ENCODE results near the gene ZNF598.

ZNF598 gene

DNA sequence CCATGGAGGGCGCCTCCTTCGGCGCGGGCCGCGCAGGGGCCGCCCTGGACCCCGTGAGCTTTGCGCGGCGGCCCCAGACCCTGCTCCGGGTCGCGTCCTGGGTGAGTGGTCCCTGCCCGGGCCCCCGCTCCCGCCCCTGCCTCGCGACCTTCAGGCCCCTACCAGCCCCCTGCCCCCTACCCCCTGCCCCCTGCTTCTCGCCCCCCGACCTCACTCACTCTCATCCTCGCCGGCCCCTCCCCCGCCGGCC, 19.6 kb downstream of the ZNF598 start:
- no peak for ATAC-seq

GRCh38 chr16:1989209-1990100, 20.2 kb downstream of the ZNF598 start, which contains the start of gene SYNGR3:
Gene SYNGR3, plus strand, starts transcription at chr16:1989970. Its CDS starts 133 bp downstream, at chr16:1990103.
- no peak for ATAC-seq

DNA sequence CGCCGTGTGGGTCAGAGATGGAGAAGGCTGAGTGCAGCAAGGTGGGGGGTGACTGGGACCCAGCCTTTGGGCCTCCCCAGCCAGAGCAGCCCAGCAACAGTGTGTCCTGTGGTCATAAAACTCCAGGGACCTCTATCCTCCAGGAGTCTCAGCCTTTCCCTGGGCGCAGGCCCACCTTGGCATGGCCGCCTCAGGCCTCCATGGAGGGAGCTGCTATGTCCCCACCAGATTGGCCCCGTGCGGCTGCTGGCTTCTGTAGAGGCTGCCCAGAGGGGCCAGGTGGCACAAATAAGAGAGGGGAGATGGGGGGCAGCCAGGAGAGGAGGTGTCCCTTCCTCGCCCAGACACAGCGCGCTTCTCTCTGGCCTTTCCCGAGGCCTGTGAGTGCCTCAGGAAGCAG, 22.4 kb downstream of the ZNF598 start:
- ATAC-seq = no peak

GRCh38 chr16:1985466-1986150, 24.0 kb downstream of the ZNF598 start:
- ATAC-seq = no peak

DNA sequence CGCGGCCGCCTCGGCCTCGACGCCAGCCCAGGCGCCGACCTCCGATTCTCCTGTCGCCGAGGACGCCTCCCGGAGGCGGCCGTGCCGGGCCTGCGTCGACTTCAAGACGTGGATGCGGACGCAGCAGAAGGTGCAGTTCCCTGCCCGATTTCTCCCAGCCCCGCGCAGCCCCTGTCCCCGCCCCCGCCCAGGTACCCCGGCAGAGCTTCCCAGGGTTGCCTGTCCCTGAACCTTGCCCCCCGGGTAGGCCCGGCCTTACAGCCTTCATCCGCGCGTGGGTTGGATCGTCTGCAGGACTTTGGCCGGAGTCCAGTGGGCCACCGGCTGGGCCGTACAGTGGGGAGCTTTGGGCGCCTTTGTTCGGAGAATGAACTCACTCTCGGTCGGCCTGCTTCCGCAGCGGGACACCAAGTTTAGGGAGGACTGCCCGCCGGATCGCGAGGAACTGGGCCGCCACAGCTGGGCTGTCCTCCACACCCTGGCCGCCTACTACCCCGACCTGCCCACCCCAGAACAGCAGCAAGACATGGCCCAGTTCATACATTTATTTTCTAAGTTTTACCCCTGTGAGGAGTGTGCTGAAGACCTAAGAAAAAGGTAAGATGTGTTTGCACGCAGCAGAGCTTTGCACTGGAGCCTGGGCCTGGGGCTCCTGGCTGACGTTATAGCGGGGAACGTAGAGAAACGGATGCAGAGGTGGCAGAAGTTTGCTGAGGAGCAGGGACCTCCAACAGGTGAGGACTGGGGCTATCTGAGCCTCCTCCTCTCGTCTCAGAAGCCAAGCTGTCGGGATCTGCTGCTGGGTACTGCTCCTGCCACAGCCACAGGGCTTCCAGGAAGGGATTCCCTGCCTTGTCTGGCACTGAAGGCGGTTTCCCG, 25.0 kb downstream of the ZNF598 start:
- peak; percentile 14 to 16 for ATAC-seq

DNA sequence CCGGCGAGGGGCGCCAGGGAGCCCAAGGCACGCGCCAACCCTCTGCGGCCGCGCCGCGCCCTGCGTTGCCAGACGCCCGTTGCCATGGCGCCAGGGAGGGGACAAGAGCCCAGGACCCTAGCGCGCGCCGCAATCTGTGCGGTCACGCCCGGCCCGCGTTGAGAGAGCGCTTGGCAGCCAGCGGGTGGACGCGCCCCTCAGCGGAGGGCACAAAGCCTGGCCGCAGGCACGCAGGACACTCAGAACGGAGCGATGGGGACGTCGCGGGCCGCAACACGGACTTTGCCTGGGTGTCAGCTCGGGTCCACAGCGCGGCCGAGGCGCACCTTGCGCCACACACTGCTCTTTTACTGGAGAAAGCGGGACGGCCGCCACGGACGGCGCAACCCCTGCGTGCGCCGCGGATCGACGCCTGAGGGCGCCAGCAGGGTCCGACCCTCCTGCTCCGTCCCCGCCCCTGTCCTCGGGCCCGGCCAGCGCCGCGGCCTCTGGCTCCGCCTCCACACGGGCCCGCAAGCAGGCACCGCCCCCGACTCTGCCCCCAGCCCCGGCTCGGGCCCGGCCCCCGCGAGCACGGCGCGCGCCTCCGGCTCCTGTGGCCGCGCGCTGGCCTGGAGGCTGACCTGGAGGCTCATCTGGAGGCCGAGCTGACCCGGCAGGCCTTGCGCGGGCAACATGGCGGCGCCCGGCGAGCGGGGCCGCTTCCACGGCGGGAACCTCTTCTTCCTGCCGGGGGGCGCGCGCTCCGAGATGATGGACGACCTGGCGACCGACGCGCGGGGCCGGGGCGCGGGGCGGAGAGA, 25.9 kb downstream of the ZNF598 start, which contains the start of gene GFER:
TSS of gene GFER (plus strand) at position 650 of the 803 bp plus-strand sequence. CDS start at position 676, 26 bp downstream.
- ATAC-seq = peak; percentile 75 to 79

- ATAC-seq = no peak
These were observed 26.6 kb downstream of the ZNF598 start for GRCh38 chr16:1982991-1983543.

- no peak for ATAC-seq
These were observed 27.6 kb downstream of the ZNF598 start for GRCh38 chr16:1982013-1982433.

DNA sequence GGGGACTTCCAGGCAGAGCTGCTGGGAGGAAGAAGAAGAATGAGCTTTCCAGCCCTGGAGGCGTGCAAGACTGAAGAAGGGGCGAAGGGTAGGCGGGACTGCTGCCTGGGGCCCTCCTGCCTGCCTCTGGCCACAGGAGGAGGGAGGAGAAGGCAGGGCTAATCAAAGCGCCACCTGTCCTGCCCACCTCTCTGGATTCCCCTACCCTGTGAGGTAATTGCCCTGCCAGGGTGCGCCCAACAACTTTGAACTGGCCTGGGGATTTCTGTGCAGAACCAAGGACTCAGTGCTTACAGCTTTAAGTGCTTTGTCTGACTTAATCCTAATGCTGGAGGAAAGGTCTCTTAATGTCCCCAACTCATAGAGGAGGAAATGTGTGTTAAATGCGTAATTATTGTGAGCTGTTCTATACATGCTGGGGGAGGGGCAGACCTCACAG, 28.2 kb downstream of the ZNF598 start, which contains the start of gene NOXO1:
TSS of gene NOXO1 (minus strand) at position 72 of the 439 bp plus-strand sequence. CDS start 290 bp downstream, outside the sequence.
- ATAC-seq = no peak

GRCh38 chr16:1980770-1981087, 28.9 kb downstream of the ZNF598 start:
- no peak for ATAC-seq

DNA sequence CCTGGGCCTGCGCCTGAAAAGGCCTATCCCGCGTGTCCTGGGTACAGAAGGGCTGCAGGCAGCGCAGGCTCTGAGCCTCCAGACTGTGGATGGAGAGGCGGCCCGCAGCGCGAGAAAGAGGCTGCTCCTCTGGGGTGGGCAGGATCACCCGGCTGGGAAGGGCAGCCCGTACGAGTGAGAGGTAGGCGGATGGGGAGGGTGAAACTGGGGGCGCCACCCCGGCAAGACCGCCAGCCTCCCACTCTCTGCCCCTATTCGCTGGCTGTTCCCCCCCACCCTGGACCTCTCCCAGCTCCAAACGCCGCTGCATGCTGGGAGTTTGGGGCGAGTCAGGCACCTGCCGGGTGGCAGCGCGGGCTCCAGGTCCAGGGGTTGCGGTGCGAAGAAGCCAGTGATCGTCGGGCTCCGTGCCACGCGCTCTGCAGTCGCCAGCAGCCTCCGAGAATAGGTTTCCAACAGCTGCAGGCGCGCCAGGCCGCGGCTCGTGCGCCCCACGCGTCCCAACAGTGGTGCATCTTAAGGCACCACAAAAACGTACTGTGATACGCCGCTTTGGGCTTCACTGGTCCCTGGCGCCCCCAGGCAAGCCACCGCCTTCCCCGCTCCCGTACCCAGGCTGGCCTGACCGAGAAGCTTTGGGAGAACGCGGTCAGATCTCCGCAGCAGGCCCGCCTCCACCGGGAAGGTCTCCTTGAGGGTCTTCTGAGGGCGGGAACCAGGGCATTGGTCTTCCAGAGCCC, 29.4 kb downstream of the ZNF598 start:
- no peak for ATAC-seq

- no peak for ATAC-seq
These were observed 30.2 kb downstream of the ZNF598 start for GRCh38 chr16:1979271-1980029.

DNA sequence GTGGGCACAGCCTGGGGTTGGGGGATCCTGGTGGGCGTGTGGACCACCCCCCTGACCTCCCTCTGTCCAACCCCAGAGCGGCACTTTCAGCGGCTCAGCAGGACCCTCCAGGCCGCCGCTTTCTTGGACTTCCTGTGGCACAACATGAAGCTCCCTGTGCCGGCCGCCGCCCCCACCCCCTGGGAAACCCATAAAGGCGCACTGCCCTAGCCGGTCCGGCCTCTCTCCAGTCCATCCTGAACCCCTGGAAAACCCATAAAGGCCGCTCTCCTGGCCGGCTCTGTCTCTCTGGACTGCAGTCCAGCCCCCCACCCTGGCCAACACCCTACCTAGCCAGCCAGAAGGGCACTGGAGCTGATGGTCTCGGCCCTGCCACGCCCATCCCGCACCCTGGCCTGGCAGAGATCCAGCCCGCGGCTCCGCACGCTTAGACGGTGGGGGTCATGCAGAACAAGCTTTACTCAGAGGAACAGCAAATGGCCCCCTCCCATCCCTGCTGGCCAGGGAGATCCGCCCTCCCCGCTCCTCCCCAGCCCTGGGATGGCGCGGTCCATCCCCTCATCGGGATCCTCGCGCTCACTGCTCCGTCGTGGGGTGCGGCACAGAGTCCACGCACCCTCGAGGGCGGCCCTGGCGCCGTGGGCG, 31.0 kb downstream of the ZNF598 start:
- no peak for ATAC-seq

DNA sequence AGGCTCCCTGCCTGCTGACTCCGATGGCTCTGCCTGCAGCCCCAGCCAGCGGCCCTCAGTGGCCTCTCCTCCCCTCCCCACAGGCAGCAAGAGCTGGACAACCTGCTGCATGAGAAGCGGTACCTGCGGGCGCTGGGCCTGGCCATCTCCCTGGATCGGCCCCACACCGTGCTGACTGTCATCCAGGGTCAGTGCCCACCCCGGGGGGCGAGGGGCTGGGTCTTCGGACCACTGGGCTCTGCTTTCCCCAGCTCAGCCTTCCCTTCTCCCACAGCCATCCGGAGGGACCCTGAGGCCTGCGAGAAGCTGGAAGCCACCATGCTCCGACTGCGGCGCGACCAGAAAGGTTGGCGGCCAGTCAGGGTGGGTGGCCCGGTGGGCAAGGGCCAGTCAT, 31.7 kb downstream of the ZNF598 start:
- no peak for ATAC-seq

DNA sequence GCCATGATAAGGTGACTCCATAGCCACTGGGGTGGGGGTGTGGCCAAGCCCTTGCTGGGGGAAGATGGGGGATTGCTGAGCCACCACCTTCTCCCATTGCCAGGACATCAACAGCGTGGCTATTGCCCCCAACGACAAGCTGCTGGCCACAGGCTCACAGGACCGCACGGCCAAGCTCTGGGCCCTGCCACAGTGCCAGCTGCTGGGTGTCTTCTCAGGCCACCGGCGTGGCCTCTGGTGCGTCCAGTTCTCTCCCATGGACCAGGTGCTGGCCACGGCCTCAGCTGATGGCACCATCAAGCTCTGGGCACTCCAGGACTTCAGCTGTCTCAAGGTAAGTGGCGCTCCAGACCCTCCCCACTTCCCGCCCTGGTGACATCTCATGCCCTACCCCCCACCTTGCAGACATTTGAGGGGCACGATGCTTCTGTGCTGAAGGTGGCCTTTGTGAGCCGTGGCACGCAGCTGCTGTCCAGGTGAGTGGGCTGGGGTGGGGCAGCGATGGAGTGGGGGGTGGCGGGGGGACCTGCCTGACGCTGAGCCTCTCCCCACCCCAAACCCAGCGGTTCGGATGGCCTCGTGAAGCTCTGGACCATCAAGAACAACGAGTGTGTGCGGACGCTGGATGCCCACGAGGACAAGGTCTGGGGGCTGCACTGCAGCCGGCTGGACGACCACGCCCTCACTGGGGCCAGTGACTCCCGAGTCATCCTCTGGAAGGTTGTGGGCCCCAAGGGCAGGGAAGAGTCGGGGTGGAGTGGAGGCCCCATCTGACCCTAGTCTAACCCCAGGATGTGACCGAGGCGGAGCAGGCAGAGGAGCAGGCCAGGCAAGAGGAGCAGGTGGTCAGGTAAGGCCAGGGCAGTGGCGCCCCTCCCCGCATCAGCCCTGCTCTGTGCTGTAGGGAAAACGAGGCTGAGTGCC, 32.4 kb downstream of the ZNF598 start:
- no peak for ATAC-seq

GRCh38 chr16:1976216-1976520, 33.5 kb downstream of the ZNF598 start:
- ATAC-seq = no peak

DNA sequence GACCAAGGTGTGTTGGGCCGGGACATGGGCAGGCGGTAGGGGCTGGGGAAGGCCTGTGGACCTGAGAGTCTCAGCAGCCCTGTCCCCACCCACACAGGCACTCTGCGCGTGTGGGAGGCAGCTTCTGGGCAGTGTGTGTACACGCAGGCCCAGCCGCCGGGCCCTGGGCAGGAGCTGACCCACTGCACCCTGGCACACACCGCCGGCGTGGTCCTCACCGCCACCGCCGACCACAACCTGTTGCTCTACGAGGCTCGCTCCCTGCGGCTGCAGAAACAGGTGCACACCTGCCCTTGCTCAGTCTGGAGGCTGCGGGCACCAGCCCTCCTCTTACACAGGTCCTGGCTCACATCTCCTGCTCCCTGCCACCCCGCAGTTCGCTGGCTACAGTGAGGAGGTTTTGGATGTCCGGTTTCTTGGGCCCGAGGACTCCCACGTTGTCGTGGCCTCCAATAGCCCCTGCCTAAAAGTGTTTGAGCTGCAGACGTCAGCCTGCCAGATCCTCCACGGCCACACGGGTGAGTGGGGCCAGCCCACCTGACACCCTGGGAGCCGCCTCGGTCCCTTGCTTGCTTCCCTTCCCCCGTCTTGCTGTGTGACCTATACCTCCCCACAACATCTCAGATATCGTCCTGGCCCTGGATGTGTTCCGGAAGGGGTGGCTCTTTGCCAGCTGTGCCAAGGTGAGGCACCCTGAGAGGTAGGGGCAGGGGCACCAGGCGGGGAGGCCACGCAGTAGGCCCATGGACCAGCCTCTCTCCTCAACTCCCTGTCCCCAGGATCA, 34.0 kb downstream of the ZNF598 start:
- no peak for ATAC-seq

Data from activated CD4-positive, CD25-positive, alpha-beta regulatory T cell treated with anti-CD3 and anti-CD28 coated beads, Interleukin-2, amount 50 U/mL, for 24 hours (primary cell).